SK-N-SH (cell line): ENCODE data around the gene SLC8A1. TPM values are rescaled to one million over a fixed set of nuclear protein-coding genes. Genes with fewer than 3 reads are reported as not detected.

Experiments used
- CTCF ChIA-PET: fragments of 300-600, 350-600 bp; formaldehyde crosslinking; extraction: SDS; loops from one replicate; lab custom pipeline; 2021; lab: Yijun Ruan, JAX
- POLR2A ChIA-PET: fragments of 350-600 bp; sonication (Branson Sonifier 250); formaldehyde crosslinking; extraction: SDS; loops from one replicate; lab custom pipeline; 2020; ENCODE audit warnings: antibody characterized with exemption, inconsistent platforms; lab: Yijun Ruan, JAX
- DNase-seq: peaks from one replicate; pipeline ENCODE4 v3.0.0; 2012
- H2AFZ ChIP-seq: fragments of 200-600 bp; sonication (generic); 2 replicates; pipeline ENCODE4 v1.8.1; 2016; ENCODE audit warnings: antibody characterized with exemption, mild to moderate bottlenecking, low read depth
- H3F3A ChIP-seq: fragments of 200-600 bp; sonication (generic); replicated peaks from 2 replicates; pipeline ENCODE3; 2016; ENCODE audit warnings: antibody characterized with exemption, mild to moderate bottlenecking; ENCODE audit not compliant: insufficient read depth
- H3K27ac ChIP-seq, 2 experiments: fragments of 200-500 bp in 1 of 2; fragments of 200-600 bp in 1 of 2; sonication (Bioruptor generic) in 1 of 2; sonication (generic), shearing (Covaris generic) in 1 of 2; 2 replicates each; pipeline versions ENCODE4 v1.5.1 to v1.6.1; 2014 to 2016; ENCODE audit warnings: low read depth in 2 of 2, inconsistent platforms in 1 of 2, low read length in 1 of 2, mild to moderate bottlenecking in 1 of 2, mixed read lengths in 1 of 2
- H3K27me3 ChIP-seq: fragments of 200-600 bp; sonication (generic), shearing (Covaris generic); 2 replicates; pipeline ENCODE4 v1.6.1; 2016; ENCODE audit warnings: mixed run types; ENCODE audit not compliant: insufficient read depth
- H3K36me3 ChIP-seq, 2 experiments: fragments of 200-500 bp in 1 of 2; fragments of 200-600 bp in 1 of 2; sonication (Bioruptor generic) in 1 of 2; sonication (generic) in 1 of 2; replicated peaks in 1 of 2; 2 replicates each; pipeline versions ENCODE3 to v1.5.1; 2014 to 2016; ENCODE audit warnings: low read length in 1 of 2, mild to moderate bottlenecking in 1 of 2; ENCODE audit not compliant: insufficient read depth in 2 of 2, control insufficient read depth in 1 of 2
- H3K4me1 ChIP-seq, 2 experiments: fragments of 200-500 bp in 1 of 2; fragments of 200-600 bp in 1 of 2; sonication (Bioruptor generic) in 1 of 2; sonication (generic), shearing (Covaris generic) in 1 of 2; 2 replicates each; pipeline versions ENCODE4 v1.5.1 to v1.6.1; 2014 to 2016; ENCODE audit warnings: low read depth in 1 of 2, low read length in 1 of 2, mixed run types in 1 of 2; ENCODE audit not compliant: insufficient read depth in 2 of 2, control insufficient read depth in 1 of 2
- H3K4me2 ChIP-seq: fragments of 200-600 bp; sonication (generic), shearing (Covaris generic); 2 replicates; pipeline ENCODE4 v1.6.1; 2017; ENCODE audit warnings: mixed run types
- H3K4me3 ChIP-seq, 2 experiments: fragments of 200-500 bp in 1 of 2; fragments of 200-600 bp in 1 of 2; sonication (Bioruptor generic) in 1 of 2; sonication (generic), shearing (Covaris generic) in 1 of 2; 2 replicates each; pipeline versions ENCODE4 v1.5.1 to v1.8.1; 2014 to 2016; ENCODE audit warnings: low read depth in 2 of 2, inconsistent platforms in 1 of 2, low read length in 1 of 2, mild to moderate bottlenecking in 1 of 2, mixed read lengths in 1 of 2, moderate library complexity in 1 of 2
- H3K79me2 ChIP-seq: fragments of 200-600 bp; sonication (generic); 2 replicates; pipeline ENCODE4 v1.8.1; 2017; ENCODE audit warnings: mild to moderate bottlenecking; ENCODE audit not compliant: insufficient read depth
- H3K9ac ChIP-seq: fragments of 200-600 bp; sonication (generic); 2 replicates; pipeline ENCODE4 v1.6.1; 2017; ENCODE audit warnings: mixed run types
- H3K9me2 ChIP-seq: fragments of 200-600 bp; sonication (generic); 2 replicates; pipeline ENCODE4 v1.6.1; 2017; ENCODE audit warnings: mixed run types
- H3K9me3 ChIP-seq: fragments of 200-600 bp; sonication (generic); 2 replicates; pipeline ENCODE4 v1.6.1; 2017; ENCODE audit warnings: mixed run types, mild to moderate bottlenecking, moderate library complexity
- H4K20me1 ChIP-seq: fragments of 200-600 bp; sonication (generic); 2 replicates; pipeline ENCODE4 v1.6.1; 2017; ENCODE audit warnings: mild to moderate bottlenecking, mixed run types; ENCODE audit not compliant: insufficient read depth
- CHD2 ChIP-seq: fragments of 150-350 bp; IDR thresholded peaks from 2 replicates; pipeline ENCODE4 v1.6.1; 2018; ENCODE audit warnings: low read length; ENCODE audit not compliant: partially characterized antibody
- FOXM1 ChIP-seq: IDR thresholded peaks from 2 replicates; pipeline ENCODE4 v1.4.0; 2012; ENCODE audit warnings: low read depth, mild to moderate bottlenecking
- JUND ChIP-seq: IDR thresholded peaks from 2 replicates; pipeline ENCODE4 v1.4.0; 2012
- MEF2A ChIP-seq: IDR thresholded peaks from 2 replicates; pipeline ENCODE4 v1.4.0; 2012; ENCODE audit warnings: low read depth, borderline replicate concordance
- MXI1 ChIP-seq: IDR thresholded peaks from 2 replicates; pipeline ENCODE4 v1.6.1; 2012; ENCODE audit warnings: mild to moderate bottlenecking, low read depth, low read length, improper control_type of control experiment
- POLR2AphosphoS5 ChIP-seq: IDR thresholded peaks from 2 replicates; pipeline ENCODE4 v1.6.1; 2012; ENCODE audit warnings: low read depth, low read length
- RFX5 ChIP-seq: IDR thresholded peaks from 2 replicates; pipeline ENCODE4 v1.6.1; 2012; ENCODE audit warnings: mild to moderate bottlenecking, improper control_type of control experiment, low read length
- RXRA ChIP-seq: IDR thresholded peaks from 2 replicates; pipeline ENCODE4 v1.4.0; 2012; ENCODE audit warnings: low read depth, mild to moderate bottlenecking, borderline replicate concordance
- SMC3 ChIP-seq: IDR thresholded peaks from 2 replicates; pipeline ENCODE4 v1.6.1; 2012; ENCODE audit warnings: low read depth, low read length, improper control_type of control experiment
- TCF12 ChIP-seq: IDR thresholded peaks from 2 replicates; pipeline ENCODE4 v1.4.0; 2012
- TEAD4 ChIP-seq: IDR thresholded peaks from 2 replicates; pipeline ENCODE4 v1.4.0; 2012; ENCODE audit warnings: mild to moderate bottlenecking, borderline replicate concordance; ENCODE audit not compliant: insufficient read depth
- YY1 ChIP-seq: IDR thresholded peaks from 2 replicates; pipeline ENCODE4 v1.4.0; 2012; ENCODE audit warnings: low read depth, mild to moderate bottlenecking
- WGBS: methylation state at CpG from one replicate; pipeline ENCODE4 v1.1.6; 2017; ENCODE audit warnings: low lambda C conversion rate; 5-methylcytosine and 5-hydroxymethylcytosine counted together
- polyA plus RNA-seq, 3 experiments: library from polyadenylated mRNA; depleted of rRNA; stranded (reverse); fragments of >200 nt; gene quantifications; 2 replicates each; pipeline ENCODE4 v1.2.3, GENCODE V29; 2012
- TF ChIP-seq, protein P1 (sequence below): fragments of 200-600 bp; sonication (generic); IDR thresholded peaks from 2 replicates; pipeline ENCODE4 v1.6.1; 2017; ENCODE audit warnings: antibody characterized with exemption, mild to moderate bottlenecking, moderate library complexity
- TF ChIP-seq, protein P2 (sequence below): IDR thresholded peaks from 2 replicates; pipeline ENCODE4; 2012
- TF ChIP-seq, protein P3 (sequence below): fragments of 150-350 bp; IDR thresholded peaks from 2 replicates; pipeline ENCODE4 v1.6.1; 2017; ENCODE audit warnings: antibody characterized with exemption, low read length, low read depth, borderline replicate concordance
- TF ChIP-seq, protein P4 (sequence below): IDR thresholded peaks from 2 replicates; pipeline ENCODE4 v1.6.1; 2012; ENCODE audit warnings: mild to moderate bottlenecking, low read depth, low read length, moderate library complexity

SLC8A1 gene
- polyA plus RNA-seq, 1 of the 3 experiments (the other 2 are of a cell fraction) = 3.2 TPM

DNA sequence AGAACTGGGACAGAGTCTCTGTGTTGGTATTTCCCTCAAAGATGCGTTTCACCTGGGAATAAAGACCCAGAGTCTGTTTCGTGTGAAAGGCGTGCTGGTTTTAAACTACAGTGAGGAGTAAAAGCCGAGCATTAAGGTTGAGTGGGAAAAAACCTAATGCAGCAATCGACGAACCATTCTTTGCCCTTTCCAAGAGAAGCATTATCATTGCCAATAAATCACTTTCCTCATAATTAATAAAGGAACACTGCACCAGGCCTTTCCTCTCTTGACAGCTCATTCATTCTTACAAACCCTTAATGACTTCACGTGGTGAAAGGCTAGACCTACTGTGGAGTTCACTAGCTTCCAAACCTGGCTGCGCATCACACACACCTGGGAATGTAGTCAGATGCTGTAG is 896 bp upstream of the SLC8A1 start:
- Histone ChIP-seq H3K27me3 (no peaks in the 10 kb centered on the region), H2AFZ (peak overlapping the region; percentile 86), H3K4me2 (peak overlapping the region; percentile 65), H3K9me3 (no peaks in the 10 kb centered on the region), H4K20me1 (no peaks in the 10 kb centered on the region), H3K27ac (peak overlapping the region in 1 of 2 experiments; percentile 43; a peak in 1 of 4 replicates), H3K4me3 (peak overlapping the region in 1 of 2 experiments; percentile 73; a peak in 2 of 4 replicates), H3F3A (peaks cover 22% of the 10 kb centered on the region), H3K79me2 (peaks cover 26% of the 10 kb centered on the region), H3K9ac (no peak overlapping the region), H3K36me3 (no peaks in the 10 kb centered on the region), H3K9me2 (no peaks in the 10 kb centered on the region), H3K4me1 (peaks cover 0 to 21% of the 10 kb centered on the region in 2 experiments; a peak in 3 of 4 replicates)
- TF ChIP-seq SMC3 = no peak
- TF ChIP-seq, protein P1, sequence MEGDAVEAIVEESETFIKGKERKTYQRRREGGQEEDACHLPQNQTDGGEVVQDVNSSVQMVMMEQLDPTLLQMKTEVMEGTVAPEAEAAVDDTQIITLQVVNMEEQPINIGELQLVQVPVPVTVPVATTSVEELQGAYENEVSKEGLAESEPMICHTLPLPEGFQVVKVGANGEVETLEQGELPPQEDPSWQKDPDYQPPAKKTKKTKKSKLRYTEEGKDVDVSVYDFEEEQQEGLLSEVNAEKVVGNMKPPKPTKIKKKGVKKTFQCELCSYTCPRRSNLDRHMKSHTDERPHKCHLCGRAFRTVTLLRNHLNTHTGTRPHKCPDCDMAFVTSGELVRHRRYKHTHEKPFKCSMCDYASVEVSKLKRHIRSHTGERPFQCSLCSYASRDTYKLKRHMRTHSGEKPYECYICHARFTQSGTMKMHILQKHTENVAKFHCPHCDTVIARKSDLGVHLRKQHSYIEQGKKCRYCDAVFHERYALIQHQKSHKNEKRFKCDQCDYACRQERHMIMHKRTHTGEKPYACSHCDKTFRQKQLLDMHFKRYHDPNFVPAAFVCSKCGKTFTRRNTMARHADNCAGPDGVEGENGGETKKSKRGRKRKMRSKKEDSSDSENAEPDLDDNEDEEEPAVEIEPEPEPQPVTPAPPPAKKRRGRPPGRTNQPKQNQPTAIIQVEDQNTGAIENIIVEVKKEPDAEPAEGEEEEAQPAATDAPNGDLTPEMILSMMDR = no peak
- TF ChIP-seq YY1 = no peak
- TF ChIP-seq POLR2AphosphoS5 = no peak
- TF ChIP-seq RFX5 = no peak
- TF ChIP-seq, protein P2, sequence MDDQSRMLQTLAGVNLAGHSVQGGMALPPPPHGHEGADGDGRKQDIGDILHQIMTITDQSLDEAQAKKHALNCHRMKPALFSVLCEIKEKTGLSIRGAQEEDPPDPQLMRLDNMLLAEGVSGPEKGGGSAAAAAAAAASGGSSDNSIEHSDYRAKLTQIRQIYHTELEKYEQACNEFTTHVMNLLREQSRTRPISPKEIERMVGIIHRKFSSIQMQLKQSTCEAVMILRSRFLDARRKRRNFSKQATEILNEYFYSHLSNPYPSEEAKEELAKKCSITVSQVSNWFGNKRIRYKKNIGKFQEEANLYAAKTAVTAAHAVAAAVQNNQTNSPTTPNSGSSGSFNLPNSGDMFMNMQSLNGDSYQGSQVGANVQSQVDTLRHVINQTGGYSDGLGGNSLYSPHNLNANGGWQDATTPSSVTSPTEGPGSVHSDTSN = no peak
- TF ChIP-seq CHD2 = no peak
- TF ChIP-seq FOXM1 = no peak
- no peak for TF ChIP-seq RXRA
- no peak for TF ChIP-seq TCF12
- TF ChIP-seq, protein P3, sequence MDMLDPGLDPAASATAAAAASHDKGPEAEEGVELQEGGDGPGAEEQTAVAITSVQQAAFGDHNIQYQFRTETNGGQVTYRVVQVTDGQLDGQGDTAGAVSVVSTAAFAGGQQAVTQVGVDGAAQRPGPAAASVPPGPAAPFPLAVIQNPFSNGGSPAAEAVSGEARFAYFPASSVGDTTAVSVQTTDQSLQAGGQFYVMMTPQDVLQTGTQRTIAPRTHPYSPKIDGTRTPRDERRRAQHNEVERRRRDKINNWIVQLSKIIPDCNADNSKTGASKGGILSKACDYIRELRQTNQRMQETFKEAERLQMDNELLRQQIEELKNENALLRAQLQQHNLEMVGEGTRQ = no peak
- no peak for TF ChIP-seq MEF2A
- no peak for TF ChIP-seq MXI1
- TF ChIP-seq TEAD4 = no peak
- TF ChIP-seq JUND = no peak
- TF ChIP-seq, protein P4, sequence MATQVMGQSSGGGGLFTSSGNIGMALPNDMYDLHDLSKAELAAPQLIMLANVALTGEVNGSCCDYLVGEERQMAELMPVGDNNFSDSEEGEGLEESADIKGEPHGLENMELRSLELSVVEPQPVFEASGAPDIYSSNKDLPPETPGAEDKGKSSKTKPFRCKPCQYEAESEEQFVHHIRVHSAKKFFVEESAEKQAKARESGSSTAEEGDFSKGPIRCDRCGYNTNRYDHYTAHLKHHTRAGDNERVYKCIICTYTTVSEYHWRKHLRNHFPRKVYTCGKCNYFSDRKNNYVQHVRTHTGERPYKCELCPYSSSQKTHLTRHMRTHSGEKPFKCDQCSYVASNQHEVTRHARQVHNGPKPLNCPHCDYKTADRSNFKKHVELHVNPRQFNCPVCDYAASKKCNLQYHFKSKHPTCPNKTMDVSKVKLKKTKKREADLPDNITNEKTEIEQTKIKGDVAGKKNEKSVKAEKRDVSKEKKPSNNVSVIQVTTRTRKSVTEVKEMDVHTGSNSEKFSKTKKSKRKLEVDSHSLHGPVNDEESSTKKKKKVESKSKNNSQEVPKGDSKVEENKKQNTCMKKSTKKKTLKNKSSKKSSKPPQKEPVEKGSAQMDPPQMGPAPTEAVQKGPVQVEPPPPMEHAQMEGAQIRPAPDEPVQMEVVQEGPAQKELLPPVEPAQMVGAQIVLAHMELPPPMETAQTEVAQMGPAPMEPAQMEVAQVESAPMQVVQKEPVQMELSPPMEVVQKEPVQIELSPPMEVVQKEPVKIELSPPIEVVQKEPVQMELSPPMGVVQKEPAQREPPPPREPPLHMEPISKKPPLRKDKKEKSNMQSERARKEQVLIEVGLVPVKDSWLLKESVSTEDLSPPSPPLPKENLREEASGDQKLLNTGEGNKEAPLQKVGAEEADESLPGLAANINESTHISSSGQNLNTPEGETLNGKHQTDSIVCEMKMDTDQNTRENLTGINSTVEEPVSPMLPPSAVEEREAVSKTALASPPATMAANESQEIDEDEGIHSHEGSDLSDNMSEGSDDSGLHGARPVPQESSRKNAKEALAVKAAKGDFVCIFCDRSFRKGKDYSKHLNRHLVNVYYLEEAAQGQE = no peak
- ChIA-PET CTCF (interaction anchor here (1.0 to 5.9 kb wide), 6 partner anchors 9 to 401 kb away, joined by 3 to 71 read pairs (median 6); no protein-coding TSS in a partner anchor), POLR2A (no interaction called here)
- WGBS = 92% methylated on average over 8 of the region's 8 CpGs
- no peak for DNase-seq
